Ishikawa (cell line): ENCODE measurements around the gene ARF5.

Experiments used
- CREB1 ChIP-seq: IDR thresholded peaks from 2 replicates; pipeline ENCODE4 v1.6.1; 2012; ENCODE audit warnings: low read depth
- EGR1 ChIP-seq: IDR thresholded peaks from 2 replicates; pipeline ENCODE4 v1.6.1; 2012
- EP300 ChIP-seq: IDR thresholded peaks from 2 replicates; pipeline ENCODE4 v1.6.1; 2012; ENCODE audit warnings: borderline replicate concordance
- FOXM1 ChIP-seq: IDR thresholded peaks from 2 replicates; pipeline ENCODE4 v1.6.1; 2012; ENCODE audit warnings: low read depth, borderline replicate concordance
- NFIC ChIP-seq: IDR thresholded peaks from 2 replicates; pipeline ENCODE4 v1.6.1; 2012
- RAD21 ChIP-seq: IDR thresholded peaks from 2 replicates; pipeline ENCODE4 v1.6.1; 2012; ENCODE audit warnings: low read depth
- TCF12 ChIP-seq: IDR thresholded peaks from 2 replicates; pipeline ENCODE4 v1.6.1; 2012; ENCODE audit warnings: low read depth
- TEAD4 ChIP-seq: IDR thresholded peaks from 2 replicates; pipeline ENCODE4 v1.6.1; 2012
- YY1 ChIP-seq: IDR thresholded peaks from 2 replicates; pipeline ENCODE4 v1.6.1; 2012; ENCODE audit warnings: low read depth
- ZBTB7A ChIP-seq: IDR thresholded peaks from 2 replicates; pipeline ENCODE4 v1.6.1; 2012; ENCODE audit warnings: low read depth
- TF ChIP-seq, protein P1 (sequence below): IDR thresholded peaks from 2 replicates; pipeline ENCODE4 v1.6.1; 2012
- TF ChIP-seq, protein P2 (sequence below): IDR thresholded peaks from 2 replicates; pipeline ENCODE4 v1.6.1; 2012; ENCODE audit warnings: low read depth, mild to moderate bottlenecking
- TF ChIP-seq, protein P3 (sequence below): IDR thresholded peaks from 2 replicates; pipeline ENCODE4 v1.6.1; 2012

The ARF5 gene

DNA sequence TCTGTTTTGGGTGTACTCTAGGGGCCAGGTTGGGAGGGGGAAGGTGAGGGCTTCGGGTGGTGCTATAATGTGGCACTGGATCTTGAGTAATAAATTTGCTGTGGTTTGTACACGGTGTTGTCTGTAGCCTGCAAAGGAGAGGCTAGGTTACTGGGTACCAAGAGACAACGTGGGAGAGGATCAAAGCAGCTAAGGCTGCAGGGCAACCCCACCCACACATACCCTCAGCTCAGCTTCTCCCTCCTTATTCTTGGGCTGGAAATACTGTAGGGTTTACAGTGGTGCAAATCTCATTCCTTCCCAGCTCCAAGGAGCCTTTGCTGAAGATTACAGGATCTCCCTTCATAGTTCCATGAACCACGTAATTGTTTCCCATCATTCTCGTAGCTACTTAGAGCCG lies 3.4 kb downstream of the ARF5 start:
- TF ChIP-seq TCF12 (no peak), ZBTB7A (no peak), CREB1 (no peak)
- TF ChIP-seq, protein P1, sequence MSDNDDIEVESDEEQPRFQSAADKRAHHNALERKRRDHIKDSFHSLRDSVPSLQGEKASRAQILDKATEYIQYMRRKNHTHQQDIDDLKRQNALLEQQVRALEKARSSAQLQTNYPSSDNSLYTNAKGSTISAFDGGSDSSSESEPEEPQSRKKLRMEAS, result no peak

DNA sequence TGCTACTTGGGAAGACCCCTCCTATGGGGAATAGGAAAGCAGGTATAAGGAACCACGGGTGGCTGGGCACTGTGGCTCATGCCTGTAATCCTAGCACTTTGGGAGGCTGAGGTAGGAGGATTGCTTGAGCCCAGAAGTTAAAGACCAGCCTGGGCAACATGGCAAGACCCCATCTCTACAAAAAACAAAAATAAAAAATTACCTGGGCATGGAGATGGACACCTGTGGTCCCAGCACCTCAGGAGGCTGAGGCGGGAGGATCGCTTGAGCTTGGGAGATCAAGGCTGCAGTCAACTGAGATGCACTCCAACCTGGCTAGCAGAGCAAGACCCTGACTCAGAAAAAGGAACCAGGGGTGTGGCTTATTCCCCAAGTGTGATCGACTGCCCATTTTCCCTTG lies 4.3 kb downstream of the ARF5 start:
- TF ChIP-seq RAD21, result no peak
- no peak for TF ChIP-seq EGR1
- TF ChIP-seq TEAD4, result no peak
- no peak for TF ChIP-seq FOXM1
- TF ChIP-seq EP300, result no peak
- TF ChIP-seq, protein P2, sequence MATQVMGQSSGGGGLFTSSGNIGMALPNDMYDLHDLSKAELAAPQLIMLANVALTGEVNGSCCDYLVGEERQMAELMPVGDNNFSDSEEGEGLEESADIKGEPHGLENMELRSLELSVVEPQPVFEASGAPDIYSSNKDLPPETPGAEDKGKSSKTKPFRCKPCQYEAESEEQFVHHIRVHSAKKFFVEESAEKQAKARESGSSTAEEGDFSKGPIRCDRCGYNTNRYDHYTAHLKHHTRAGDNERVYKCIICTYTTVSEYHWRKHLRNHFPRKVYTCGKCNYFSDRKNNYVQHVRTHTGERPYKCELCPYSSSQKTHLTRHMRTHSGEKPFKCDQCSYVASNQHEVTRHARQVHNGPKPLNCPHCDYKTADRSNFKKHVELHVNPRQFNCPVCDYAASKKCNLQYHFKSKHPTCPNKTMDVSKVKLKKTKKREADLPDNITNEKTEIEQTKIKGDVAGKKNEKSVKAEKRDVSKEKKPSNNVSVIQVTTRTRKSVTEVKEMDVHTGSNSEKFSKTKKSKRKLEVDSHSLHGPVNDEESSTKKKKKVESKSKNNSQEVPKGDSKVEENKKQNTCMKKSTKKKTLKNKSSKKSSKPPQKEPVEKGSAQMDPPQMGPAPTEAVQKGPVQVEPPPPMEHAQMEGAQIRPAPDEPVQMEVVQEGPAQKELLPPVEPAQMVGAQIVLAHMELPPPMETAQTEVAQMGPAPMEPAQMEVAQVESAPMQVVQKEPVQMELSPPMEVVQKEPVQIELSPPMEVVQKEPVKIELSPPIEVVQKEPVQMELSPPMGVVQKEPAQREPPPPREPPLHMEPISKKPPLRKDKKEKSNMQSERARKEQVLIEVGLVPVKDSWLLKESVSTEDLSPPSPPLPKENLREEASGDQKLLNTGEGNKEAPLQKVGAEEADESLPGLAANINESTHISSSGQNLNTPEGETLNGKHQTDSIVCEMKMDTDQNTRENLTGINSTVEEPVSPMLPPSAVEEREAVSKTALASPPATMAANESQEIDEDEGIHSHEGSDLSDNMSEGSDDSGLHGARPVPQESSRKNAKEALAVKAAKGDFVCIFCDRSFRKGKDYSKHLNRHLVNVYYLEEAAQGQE, result no peak
- TF ChIP-seq, protein P1, result no peak

DNA sequence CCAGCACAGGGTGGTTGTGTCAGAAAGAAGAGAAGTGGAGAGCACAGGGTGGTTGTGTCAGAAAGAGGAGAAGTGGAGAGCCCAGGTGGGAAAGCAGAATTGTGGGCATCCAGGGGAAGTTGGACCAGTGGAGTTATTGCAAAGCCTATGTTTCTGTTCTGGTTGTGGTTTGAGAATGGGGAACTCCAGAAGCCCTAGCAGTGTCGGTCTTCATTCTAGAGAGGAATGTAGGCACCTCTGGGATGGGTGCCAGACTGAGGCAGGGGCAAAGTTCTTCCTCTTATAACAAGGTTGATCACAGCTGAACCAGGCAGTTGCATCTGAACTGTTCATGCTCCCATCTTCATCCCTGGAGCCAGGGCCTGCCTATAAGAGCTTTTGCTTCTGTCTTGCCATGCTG lies 6.3 kb downstream of the ARF5 start:
- TF ChIP-seq EP300, result no peak
- no peak for TF ChIP-seq RAD21
- TF ChIP-seq, protein P2, result no peak
- TF ChIP-seq YY1, result no peak

DNA sequence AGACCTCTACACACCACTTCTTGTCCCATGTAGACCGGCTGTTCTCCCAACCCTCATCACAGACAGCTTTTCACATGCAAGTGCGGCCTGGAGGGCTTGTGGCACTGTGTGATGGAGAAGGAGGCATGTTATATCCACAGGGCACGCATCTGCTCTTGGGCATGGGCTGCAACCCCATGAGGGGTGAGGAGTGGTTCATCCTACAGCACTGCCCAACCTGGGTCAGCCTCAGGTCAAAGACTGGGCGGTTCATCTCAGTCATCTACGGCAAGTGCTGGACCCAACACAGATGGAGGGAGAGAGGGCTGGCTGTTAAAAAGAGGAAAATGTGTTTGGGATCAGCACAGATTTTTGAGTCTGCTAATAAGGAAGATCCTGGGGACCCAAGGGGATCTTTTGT lies 7.5 kb downstream of the ARF5 start:
- TF ChIP-seq ZBTB7A (no peak), RAD21 (no peak), EP300 (no peak), CREB1 (no peak), YY1 (no peak), TCF12 (no peak), EGR1 (no peak), TEAD4 (no peak), NFIC (no peak)
- TF ChIP-seq, protein P1, result no peak
- TF ChIP-seq, protein P3, sequence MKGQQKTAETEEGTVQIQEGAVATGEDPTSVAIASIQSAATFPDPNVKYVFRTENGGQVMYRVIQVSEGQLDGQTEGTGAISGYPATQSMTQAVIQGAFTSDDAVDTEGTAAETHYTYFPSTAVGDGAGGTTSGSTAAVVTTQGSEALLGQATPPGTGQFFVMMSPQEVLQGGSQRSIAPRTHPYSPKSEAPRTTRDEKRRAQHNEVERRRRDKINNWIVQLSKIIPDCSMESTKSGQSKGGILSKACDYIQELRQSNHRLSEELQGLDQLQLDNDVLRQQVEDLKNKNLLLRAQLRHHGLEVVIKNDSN, result no peak
- TF ChIP-seq, protein P2, result no peak

DNA sequence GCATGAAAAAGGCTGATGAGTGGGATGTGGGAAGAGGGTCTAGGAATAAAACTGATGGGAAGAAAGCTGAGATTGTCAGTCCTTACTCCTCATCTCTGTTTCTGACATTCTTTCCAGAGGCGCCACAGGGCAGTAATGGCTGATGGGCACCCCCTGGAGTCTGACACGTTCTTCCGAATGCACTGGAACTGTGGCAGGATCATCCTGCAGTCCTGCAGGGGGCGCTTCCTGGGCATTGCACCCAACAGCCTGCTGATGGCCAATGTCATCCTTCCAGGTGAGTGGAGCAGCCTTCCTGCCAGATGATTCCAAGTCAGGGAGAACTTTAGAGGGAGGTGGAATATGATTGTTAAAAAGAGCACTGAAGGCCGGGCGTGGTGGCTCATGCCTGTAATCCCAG lies 10.1 kb downstream of the ARF5 start:
- no peak for TF ChIP-seq EP300
- TF ChIP-seq FOXM1, result no peak
- no peak for TF ChIP-seq TEAD4
- TF ChIP-seq RAD21, result peak; percentile 32; the same call in 1 of the 2 replicates
- 0 out of 2 replicates have a peak, but pooled peaks have one; percentile 11 for TF ChIP-seq YY1
- TF ChIP-seq, protein P2, result no peak
